Psoas muscle (tissue), 8 donors: ENCODE results near the gene BUB1B. TPM values are rescaled to one million over a fixed set of nuclear protein-coding genes. Genes with fewer than 3 reads are reported as not detected.

ENCODE experiments used
- ATAC-seq, 4 donors: fragments of 200-7000 bp; cut with Tn5 transposase; one replicate each; pipeline ENCODE4 v1.9.1; 2020; ENCODE audit warnings: moderate library complexity in 3 of 4, mild to moderate bottlenecking in 2 of 4
- DNase-seq, 2 donors: peaks; one replicate each; pipeline ENCODE4 v3.0.0-alpha.2; 2020
- H3K27ac ChIP-seq: fragments of 200-600 bp; one replicate; pipeline ENCODE4 v1.8.0; 2022
- H3K27me3 ChIP-seq, 3 donors: fragments of 200-600 bp in 1 of 3; one replicate each; pipeline versions ENCODE4 v1.6.1 to v1.8.0; 2013 to 2022; ENCODE audit warnings: low read length in 2 of 3, mild to moderate bottlenecking in 2 of 3, moderate library complexity in 1 of 3; ENCODE audit not compliant: insufficient read depth in 3 of 3
- H3K36me3 ChIP-seq, 2 donors: fragments of 200-600 bp in 1 of 2; one replicate each; pipeline versions ENCODE4 v1.6.1 to v1.8.0; 2013 to 2022; ENCODE audit warnings: low read depth in 1 of 2, mild to moderate bottlenecking in 1 of 2, moderate library complexity in 1 of 2; ENCODE audit not compliant: insufficient read depth in 1 of 2
- H3K4me1 ChIP-seq: fragments of 200-600 bp; one replicate; pipeline ENCODE4 v1.8.0; 2022
- H3K4me3 ChIP-seq: fragments of 200-600 bp; one replicate; pipeline ENCODE4 v1.8.0; 2022; ENCODE audit warnings: mild to moderate bottlenecking
- H3K9me3 ChIP-seq: fragments of 200-600 bp; one replicate; pipeline ENCODE4 v1.8.0; 2022
- WGBS, 3 donors: extraction: QIAGEN DNeasy Blood & Tissue Kit; methylation state at CpG; one replicate each; pipeline versions ENCODE4 v1.1.6 to v1.1.7; 2013; 5-methylcytosine and 5-hydroxymethylcytosine counted together
- intact Hi-C, 2 donors: fragments of 100-400 bp; cut with DNase I; formaldehyde crosslinking; loops; one replicate each; pipeline versions ENCODE4 v1.11.0 to v1.14.2; 2022
- polyA plus RNA-seq, 3 donors: library from polyadenylated mRNA; stranded (reverse); fragments of 200-250 nt; gene quantifications; one replicate each; pipeline ENCODE4 v1.2.3, GENCODE V29; 2013
- total RNA-seq, 4 donors: library from RNA; stranded (reverse); fragmentation: NEBNext Ultra II Directional in 2 of 4; extraction: Animal tissue kit (Norgen Biotek cat#: 25700) in 2 of 4; gene quantifications; one replicate each; pipeline versions ENCODE4 v1.2.1 to v1.2.4, GENCODE V29; 2021 to 2023
- TF ChIP-seq, protein P1 (sequence below): fragments of 200-600 bp; IDR thresholded peaks from one replicate; pipeline ENCODE4 v1.8.0; 2022; ENCODE audit warnings: antibody characterized with exemption
- donor health status: healthy with polysubstance abuse.
- donor health status: DM: no; HTN: no; CAD: no; lungs with moderate emphysema.
- donor health status: Bipolar disorder and iron deficiency.
- donor health status: healthy.
- donor health status: DM: yes; HTN: yes; CAD: no.
- donor health status: DM: no; HTN: no; CAD: no.
- donor health status: DM: no; HTN: no; CAD: no.
- donor health status: DM: yes; HTN: yes; CAD: no.

The BUB1B gene
- total and polyA plus RNA-seq, 7 donors: 0.10 to 1.0 (median 0.56) TPM; not detected in 3

DNA sequence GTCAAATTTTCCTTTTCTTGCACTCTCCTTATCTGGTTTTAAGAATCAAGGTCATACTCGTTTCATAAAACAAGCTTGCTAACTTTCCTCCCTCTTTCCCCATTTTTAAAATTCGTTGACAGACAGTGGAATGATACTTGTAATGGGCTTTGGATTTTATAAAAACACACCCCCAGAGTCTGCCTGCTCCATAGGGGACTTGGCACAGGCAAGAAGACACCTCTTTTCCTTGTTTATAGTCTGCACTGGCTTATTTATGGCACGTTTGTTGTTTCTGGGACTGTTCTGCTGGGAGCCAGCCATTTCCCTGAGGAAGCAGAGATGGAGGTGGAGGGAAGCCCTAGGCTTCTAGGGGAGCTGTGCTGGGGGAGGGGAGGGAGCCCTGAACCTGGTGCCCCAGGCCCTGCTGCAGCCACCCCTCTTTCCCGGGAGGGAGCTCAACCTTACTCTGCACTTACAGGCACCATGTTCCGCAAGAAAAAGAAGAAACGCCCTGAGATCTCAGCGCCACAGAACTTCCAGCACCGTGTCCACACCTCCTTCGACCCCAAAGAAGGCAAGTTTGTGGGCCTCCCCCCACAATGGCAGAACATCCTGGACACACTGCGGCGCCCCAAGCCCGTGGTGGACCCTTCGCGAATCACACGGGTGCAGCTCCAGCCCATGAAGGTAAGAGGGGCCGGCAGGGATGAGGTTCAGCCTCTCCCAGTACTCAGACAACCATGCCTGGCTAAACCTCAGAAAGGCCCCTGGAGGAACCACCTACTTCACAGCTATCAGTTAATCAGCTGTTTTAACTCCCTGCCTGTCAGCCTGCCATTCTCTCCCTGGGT, 103.7 kb downstream of the BUB1B start:
- Histone ChIP-seq H3K9me3 (no peaks in the 10 kb centered on the region), H3K4me3 (no peak overlapping the region), H3K36me3 (no peaks in the 10 kb centered on the region), H3K4me1 (peaks cover 11% of the 10 kb centered on the region), H3K27ac (no peak overlapping the region), H3K27me3 (no peaks in the 10 kb centered on the region)
- ATAC-seq: no peak
- 77 to 80% (median 78%) methylated on average over 16 of the region's 16 CpGs for WGBS, 3 donors
- no peak for DNase-seq
- TF ChIP-seq, protein P1, sequence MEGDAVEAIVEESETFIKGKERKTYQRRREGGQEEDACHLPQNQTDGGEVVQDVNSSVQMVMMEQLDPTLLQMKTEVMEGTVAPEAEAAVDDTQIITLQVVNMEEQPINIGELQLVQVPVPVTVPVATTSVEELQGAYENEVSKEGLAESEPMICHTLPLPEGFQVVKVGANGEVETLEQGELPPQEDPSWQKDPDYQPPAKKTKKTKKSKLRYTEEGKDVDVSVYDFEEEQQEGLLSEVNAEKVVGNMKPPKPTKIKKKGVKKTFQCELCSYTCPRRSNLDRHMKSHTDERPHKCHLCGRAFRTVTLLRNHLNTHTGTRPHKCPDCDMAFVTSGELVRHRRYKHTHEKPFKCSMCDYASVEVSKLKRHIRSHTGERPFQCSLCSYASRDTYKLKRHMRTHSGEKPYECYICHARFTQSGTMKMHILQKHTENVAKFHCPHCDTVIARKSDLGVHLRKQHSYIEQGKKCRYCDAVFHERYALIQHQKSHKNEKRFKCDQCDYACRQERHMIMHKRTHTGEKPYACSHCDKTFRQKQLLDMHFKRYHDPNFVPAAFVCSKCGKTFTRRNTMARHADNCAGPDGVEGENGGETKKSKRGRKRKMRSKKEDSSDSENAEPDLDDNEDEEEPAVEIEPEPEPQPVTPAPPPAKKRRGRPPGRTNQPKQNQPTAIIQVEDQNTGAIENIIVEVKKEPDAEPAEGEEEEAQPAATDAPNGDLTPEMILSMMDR: no peak
- intact Hi-C loops: no loop called here

DNA sequence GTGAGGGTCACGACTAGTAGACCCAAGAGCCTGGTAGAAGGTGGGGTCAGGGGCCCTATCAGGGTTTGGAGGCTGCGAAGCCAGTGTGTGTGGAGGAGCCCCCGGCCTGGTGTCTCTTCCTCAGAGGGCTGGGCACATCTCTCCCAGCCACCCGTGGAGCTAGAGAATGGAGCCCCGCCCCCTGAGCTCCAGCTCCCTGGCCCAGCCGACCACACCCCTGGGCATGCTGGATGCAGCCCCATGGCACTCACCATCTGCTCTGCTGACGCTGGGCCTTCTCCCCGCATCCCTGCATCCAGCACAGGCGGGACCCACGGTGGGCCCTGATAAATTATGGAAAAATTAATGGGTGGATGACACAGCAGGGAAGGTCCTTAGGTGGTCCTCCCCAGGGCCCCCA, 104.5 kb downstream of the BUB1B start:
- H3K36me3 ChIP-seq: no peaks in the 10 kb centered on the region
- H3K4me3 ChIP-seq: no peak overlapping the region
- no peaks in the 10 kb centered on the region for H3K27me3 ChIP-seq
- peaks cover 11% of the 10 kb centered on the region for H3K4me1 ChIP-seq
- WGBS, 3 donors: 73 to 83% (median 75%) methylated on average over 10 of the region's 10 CpGs
- TF ChIP-seq, protein P1: no peak
- intact Hi-C loops: no loop called here
- no peak for DNase-seq
- H3K9me3 ChIP-seq: no peaks in the 10 kb centered on the region
- no peak overlapping the region for H3K27ac ChIP-seq
- ATAC-seq: no peak

DNA sequence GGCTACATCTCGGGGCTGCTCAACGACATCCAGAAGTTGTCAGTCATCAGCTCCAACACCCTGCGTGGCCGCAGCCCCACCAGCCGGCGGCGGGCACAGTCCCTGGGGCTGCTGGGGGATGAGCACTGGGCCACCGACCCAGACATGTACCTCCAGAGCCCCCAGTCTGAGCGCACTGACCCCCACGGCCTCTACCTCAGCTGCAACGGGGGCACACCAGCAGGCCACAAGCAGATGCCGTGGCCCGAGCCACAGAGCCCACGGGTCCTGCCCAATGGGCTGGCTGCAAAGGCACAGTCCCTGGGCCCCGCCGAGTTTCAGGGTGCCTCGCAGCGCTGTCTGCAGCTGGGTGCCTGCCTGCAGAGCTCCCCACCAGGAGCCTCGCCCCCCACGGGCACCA, 105.0 kb downstream of the BUB1B start:
- TF ChIP-seq, protein P1: no peak
- Histone ChIP-seq H3K4me1 (peaks cover 11% of the 10 kb centered on the region), H3K4me3 (no peak overlapping the region), H3K27me3 (no peaks in the 10 kb centered on the region), H3K36me3 (no peaks in the 10 kb centered on the region), H3K9me3 (no peaks in the 10 kb centered on the region), H3K27ac (no peak overlapping the region)
- ATAC-seq: no peak
- 92 to 93% (median 93%) methylated on average over 20 of the region's 20 CpGs for WGBS, 3 donors
- no peak for DNase-seq
- intact Hi-C loops: no loop called here

DNA sequence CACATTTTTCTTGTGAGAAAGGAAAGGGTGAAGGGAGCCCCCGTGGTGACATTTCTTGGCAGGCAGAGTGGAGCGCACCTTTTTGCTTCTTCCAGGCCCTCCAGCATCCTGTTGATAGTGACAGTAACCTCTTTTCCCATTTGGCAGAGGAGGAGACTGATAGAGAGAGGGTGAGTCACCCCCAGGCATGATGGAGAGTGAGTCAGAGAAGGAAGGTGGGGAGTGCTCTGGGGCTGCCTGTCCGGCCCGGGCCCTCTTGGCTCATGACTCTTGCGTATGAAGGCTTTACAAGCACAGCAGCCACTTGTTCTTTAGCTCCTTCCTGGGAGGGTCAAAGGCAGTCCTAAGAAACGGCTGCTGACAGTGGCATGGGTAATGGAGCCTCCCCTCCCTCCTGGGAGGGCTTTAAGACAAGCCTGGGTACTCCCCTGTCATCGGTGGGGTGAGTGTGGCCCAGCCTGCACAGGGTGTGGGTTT, 106.0 kb downstream of the BUB1B start:
- H3K4me3 ChIP-seq: no peak overlapping the region
- WGBS, 3 donors: 46 to 57% (median 47%) methylated on average over 6 to 7 of the region's 7 CpGs
- intact Hi-C loops: no loop called here
- TF ChIP-seq, protein P1: no peak
- ATAC-seq (peak; percentile 28 to 64 (median 52)), DNase-seq (no peak)
- no peaks in the 10 kb centered on the region for H3K36me3 ChIP-seq
- peaks cover 11% of the 10 kb centered on the region for H3K4me1 ChIP-seq
- no peak overlapping the region for H3K27ac ChIP-seq
- H3K9me3 ChIP-seq: no peaks in the 10 kb centered on the region
- H3K27me3 ChIP-seq: no peaks in the 10 kb centered on the region
